Mucosa of gallbladder (tissue), 1 donor: ENCODE measurements around the gene NIPBL. TPM values are rescaled to one million over a fixed set of nuclear protein-coding genes. Genes with fewer than 3 reads are reported as not detected.
"Not testable (repeated sequence)": the region's sequence is repeated elsewhere in the genome, so short reads cannot be mapped to it uniquely, and the experiment has no call there.

Source experiments
- DNase-seq: peaks from one replicate; pipeline ENCODE4 v3.0.0-alpha.2; 2020; ENCODE audit warnings: low spot score
- total RNA-seq: library from RNA; stranded (reverse); gene quantifications from one replicate; pipeline ENCODE4 v1.2.1, GENCODE V29; 2021
- donor health status: DM: no; HTN: no; CAD: no.

NIPBL gene
- total RNA-seq, 1 donor from 2014 or later: 60.9 TPM

GRCh38 chr5:36904677-36905076, 28.1 kb downstream of the NIPBL start:
- DNase-seq: no peak

- DNase-seq: no peak
Observed at GRCh38 chr5:36908544-36909260, 32.1 kb downstream of the NIPBL start.

GRCh38 chr5:36915653-36916052, 39.1 kb downstream of the NIPBL start:
- no peak for DNase-seq

GRCh38 chr5:36916614-36917013, 40.0 kb downstream of the NIPBL start:
- not testable (repeated sequence) for DNase-seq

- DNase-seq: not testable (repeated sequence)
Observed at GRCh38 chr5:36917358-36917757, 40.8 kb downstream of the NIPBL start.

GRCh38 chr5:36919238-36919637, 42.7 kb downstream of the NIPBL start:
- no peak for DNase-seq

GRCh38 chr5:36919650-36920049, 43.1 kb downstream of the NIPBL start:
- no peak for DNase-seq

- DNase-seq: no peak
Observed at GRCh38 chr5:36928947-36929346, 52.4 kb downstream of the NIPBL start.

- DNase-seq: no peak
Observed at GRCh38 chr5:36929438-36929837, 52.9 kb downstream of the NIPBL start.

- no peak for DNase-seq
Observed at GRCh38 chr5:36932056-36932455, 55.5 kb downstream of the NIPBL start.

- no peak for DNase-seq
Observed at GRCh38 chr5:36932699-36933098, 56.1 kb downstream of the NIPBL start.

GRCh38 chr5:36934740-36935356, 58.3 kb downstream of the NIPBL start:
- DNase-seq: no peak

GRCh38 chr5:36935805-36936204, 59.2 kb downstream of the NIPBL start:
- no peak for DNase-seq

- DNase-seq: no peak
Observed at GRCh38 chr5:36936309-36936708, 59.7 kb downstream of the NIPBL start.

GRCh38 chr5:36938129-36938528, 61.6 kb downstream of the NIPBL start:
- no peak for DNase-seq

- no peak for DNase-seq
Observed at GRCh38 chr5:36939969-36940858, 63.6 kb downstream of the NIPBL start.

- DNase-seq: no peak
Observed at GRCh38 chr5:36943584-36943983, 67.0 kb downstream of the NIPBL start.

GRCh38 chr5:36944024-36944423, 67.5 kb downstream of the NIPBL start:
- no peak for DNase-seq

- no peak for DNase-seq
Observed at GRCh38 chr5:36944607-36945225, 68.1 kb downstream of the NIPBL start.

GRCh38 chr5:36945687-36946086, 69.1 kb downstream of the NIPBL start:
- DNase-seq: no peak

GRCh38 chr5:36946101-36946500, 69.5 kb downstream of the NIPBL start:
- DNase-seq: no peak

- DNase-seq: no peak
Observed at GRCh38 chr5:36948041-36948440, 71.5 kb downstream of the NIPBL start.
